Measurements from ENCODE around the gene PACS2.

Gene PACS2

DNA sequence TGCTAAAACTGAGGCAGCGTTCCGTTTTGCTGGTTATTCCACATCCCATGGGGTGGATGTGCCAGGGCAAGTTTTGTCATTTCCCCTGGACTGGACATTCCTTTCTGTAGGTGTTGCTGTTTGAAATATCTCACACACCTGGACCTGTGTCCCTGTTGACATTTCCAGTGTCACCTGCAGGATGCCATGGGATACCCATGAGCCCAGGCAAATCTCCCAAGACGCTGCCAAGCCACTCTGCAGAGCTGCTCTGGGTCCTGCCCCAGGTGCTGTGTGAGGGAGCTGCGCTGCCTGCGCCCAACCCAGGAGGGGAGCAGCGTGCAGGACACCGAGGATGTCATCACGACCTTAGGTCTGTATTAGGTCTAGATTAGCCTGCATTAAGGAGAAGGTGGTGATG is 5.2 kb upstream of the PACS2 start:
- DNase-seq (ENCODE audit: low read depth), result peak; percentile 33
- TF ChIP-seq, protein P1, sequence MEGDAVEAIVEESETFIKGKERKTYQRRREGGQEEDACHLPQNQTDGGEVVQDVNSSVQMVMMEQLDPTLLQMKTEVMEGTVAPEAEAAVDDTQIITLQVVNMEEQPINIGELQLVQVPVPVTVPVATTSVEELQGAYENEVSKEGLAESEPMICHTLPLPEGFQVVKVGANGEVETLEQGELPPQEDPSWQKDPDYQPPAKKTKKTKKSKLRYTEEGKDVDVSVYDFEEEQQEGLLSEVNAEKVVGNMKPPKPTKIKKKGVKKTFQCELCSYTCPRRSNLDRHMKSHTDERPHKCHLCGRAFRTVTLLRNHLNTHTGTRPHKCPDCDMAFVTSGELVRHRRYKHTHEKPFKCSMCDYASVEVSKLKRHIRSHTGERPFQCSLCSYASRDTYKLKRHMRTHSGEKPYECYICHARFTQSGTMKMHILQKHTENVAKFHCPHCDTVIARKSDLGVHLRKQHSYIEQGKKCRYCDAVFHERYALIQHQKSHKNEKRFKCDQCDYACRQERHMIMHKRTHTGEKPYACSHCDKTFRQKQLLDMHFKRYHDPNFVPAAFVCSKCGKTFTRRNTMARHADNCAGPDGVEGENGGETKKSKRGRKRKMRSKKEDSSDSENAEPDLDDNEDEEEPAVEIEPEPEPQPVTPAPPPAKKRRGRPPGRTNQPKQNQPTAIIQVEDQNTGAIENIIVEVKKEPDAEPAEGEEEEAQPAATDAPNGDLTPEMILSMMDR (IDR thresholded peaks at IDR 0.05; ENCODE audit: insufficient read depth, low read depth, low read length, missing control alignments), result no peak
- H3K4me3 ChIP-seq (ENCODE audit: low read length), result no peak overlapping the region

DNA sequence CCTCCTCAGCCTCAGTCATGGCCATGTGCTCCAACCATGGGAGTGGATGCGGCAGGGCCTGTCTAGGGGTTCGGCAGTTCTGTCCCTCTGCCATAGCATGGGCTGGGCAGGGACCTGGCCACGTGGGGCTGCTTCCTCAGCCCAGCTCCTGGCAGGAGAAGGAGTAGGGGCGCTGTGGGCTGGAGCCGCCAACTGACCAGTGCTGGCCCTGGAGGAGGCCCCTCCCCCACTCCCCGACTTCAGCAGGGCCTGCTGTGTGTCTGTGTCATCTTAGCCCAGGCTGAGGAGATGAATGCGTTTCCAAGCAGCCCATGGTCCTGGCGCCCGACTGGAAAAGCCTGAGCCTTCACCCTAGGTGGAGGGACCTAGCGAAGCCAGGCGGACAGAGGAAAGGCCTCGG is 2.7 kb upstream of the PACS2 start:
- no peak for DNase-seq (ENCODE audit: low read depth)
- TF ChIP-seq, protein P1 (IDR thresholded peaks at IDR 0.05; ENCODE audit: insufficient read depth, low read depth, low read length, missing control alignments), result no peak
- no peak overlapping the region for H3K4me3 ChIP-seq (ENCODE audit: low read length)

DNA sequence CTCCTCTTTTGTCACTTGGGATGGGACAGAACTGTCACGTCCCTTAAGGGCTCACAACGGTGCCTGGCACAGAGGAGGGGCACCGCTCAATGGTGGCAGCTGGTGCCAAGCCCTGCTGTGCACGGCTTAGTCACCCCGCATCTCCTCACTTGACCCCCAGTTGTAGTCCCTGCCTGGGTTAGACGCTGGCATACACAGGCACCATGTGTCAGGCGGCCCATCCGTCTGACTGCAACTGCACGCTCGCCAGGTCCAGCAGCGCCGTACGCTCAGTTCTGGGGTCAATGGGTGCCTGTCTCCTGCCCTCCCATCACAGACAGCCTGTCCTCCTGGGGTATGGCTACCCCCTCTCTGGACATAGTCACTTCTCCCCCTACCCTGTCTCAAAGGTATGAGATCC is 1.6 kb upstream of the PACS2 start:
- H3K4me3 ChIP-seq (ENCODE audit: low read length), result no peak overlapping the region
- DNase-seq (ENCODE audit: low read depth), result no peak
- TF ChIP-seq, protein P1 (IDR thresholded peaks at IDR 0.05; ENCODE audit: insufficient read depth, low read depth, low read length, missing control alignments), result no peak

DNA sequence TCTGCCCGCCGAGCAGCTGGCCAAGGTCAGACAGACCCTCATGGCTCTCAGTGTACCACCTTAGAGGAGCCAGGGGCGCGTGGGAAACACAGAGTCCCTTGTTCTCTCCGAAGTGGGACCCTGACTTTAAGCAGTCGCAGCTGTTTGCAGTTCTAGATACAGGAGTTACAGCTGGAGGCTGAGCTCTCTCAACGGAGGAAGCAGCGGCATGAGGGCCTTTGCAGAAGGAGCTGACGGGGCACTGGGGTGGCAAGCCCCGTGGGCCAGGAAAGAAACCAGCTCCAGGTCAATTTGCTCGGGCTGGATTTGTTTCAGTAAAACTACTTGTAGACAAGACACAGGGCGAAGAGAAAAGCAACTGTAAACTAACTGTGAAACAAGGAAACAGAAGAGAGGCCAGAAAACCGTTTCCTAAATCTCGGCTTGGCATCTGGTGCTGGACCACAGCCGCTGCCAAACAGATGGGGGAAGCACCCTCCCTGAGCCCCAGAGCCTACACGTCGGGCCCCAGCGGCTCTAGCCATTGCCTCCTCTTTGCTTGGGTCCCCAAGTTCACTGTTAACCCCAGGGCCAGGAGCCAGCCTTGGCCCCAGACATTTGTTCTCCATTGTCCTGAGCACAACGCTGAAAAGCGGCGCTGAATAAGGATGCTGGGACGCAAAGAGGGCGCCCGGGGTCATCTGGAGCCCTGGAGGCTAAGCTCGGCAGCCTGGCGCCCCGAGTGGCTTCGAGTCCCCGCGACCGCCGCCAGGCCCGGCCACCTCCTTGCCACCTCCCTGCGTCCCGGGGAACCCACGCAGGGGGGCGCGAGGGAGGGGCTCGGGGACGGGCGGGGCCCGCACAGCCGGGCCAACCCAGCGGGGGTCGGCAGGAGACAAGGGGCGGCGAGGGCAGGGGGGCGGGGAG is 914 bp upstream of the PACS2 start:
- no peak for DNase-seq (ENCODE audit: low read depth)
- H3K4me3 ChIP-seq (ENCODE audit: low read length), result peak overlapping the region; percentile 44
- TF ChIP-seq, protein P1 (IDR thresholded peaks at IDR 0.05; ENCODE audit: insufficient read depth, low read depth, low read length, missing control alignments), result no peak

DNA sequence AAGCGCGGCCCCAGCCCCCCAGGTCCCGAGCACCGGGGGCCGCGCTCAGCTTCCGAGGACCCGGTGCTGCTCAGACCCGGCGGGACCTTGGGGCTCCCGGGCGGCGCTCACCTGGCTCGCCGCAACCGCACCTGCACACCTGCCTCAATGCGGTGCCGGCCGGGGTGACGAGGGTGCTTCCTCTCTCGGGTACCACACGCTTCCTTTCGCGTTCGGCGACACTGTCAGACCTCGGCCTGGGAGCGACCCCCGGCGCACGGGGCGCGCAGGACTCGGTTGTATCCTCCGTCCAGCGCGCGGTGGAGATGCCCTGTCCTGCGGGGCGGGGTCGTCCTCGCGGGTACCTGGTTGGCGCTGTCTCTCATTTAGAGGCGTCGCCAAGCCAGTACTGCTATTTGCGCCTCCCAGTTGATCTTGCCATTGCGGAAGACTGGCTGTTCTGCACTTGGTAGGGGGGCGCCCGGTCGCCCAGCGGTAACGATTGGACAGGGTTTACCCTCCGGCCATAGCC is 718 bp downstream of the PACS2 start:
- peak overlapping the region; percentile 60 for H3K4me3 ChIP-seq (ENCODE audit: low read length)
- DNase-seq (ENCODE audit: low read depth), result peak; percentile 48
- TF ChIP-seq, protein P1 (IDR thresholded peaks at IDR 0.05; ENCODE audit: insufficient read depth, low read depth, low read length, missing control alignments), result no peak

DNA sequence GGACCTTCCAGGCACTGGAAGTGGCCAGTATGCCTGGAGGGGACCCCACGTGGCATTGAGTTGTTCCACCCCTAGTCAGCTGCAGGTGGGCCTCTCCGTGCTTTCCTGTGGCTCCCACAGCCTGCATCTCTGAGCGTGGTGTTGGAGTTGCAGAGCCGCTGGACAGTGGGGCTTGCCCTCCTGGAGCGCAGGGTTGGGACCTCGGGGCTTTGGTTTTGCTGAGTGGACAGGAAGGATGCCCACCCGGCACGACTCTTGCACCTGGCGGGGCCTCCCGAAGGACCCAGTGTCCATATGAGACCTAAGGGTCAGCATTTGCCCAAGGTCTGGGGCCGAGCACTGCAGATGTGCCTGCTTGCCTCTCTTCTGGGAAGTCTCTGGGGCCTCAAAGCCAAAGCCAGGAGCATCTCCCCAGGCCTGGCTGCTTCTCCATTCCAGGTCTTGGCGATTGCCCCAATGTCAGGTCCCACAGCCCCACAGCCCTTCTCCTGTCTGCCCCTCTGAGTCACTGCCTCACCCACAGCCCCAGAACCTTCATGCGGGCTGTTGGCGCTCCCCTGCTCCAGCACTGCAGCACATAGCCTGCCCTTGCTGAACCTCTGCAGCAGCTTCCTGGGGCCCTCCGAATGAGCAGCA is 1.5 kb downstream of the PACS2 start:
- TF ChIP-seq, protein P1 (IDR thresholded peaks at IDR 0.05; ENCODE audit: insufficient read depth, low read depth, low read length, missing control alignments), result no peak
- DNase-seq (ENCODE audit: low read depth), result peak; percentile 22
- peak overlapping the region; percentile 60 for H3K4me3 ChIP-seq (ENCODE audit: low read length)

All from epithelial cell of esophagus (primary cell).